ENCODE results near the gene RIMKLA. TPM values are rescaled to one million over a fixed set of nuclear protein-coding genes. Genes with fewer than 3 reads are reported as not detected.

The RIMKLA gene
- total and polyA plus RNA-seq, 2 of the 13 experiments (the other 11 are each of a cell fraction or from before 2014, with no cell fraction given), result 2.5 to 3.8 TPM

- peak; percentile 58 for TF ChIP-seq ARID5B (CRISPR knock-in tag; IDR thresholded peaks at IDR 0.05)
- TF ChIP-seq SOX6 (IDR thresholded peaks at IDR 0.05), result no peak
- TF ChIP-seq SOX6 (CRISPR knock-in tag; IDR thresholded peaks at IDR 0.05), result peak; percentile 32; the same call in 1 of the 2 replicates
- 0 out of 2 replicates have a peak, but pooled peaks have one; percentile 18 for TF ChIP-seq RARA (CRISPR knock-in tag; IDR thresholded peaks at IDR 0.05)
- 0 out of 2 replicates have a peak, but pooled peaks have one; percentile 25 for TF ChIP-seq SAP130 (CRISPR knock-in tag; IDR thresholded peaks at IDR 0.05; ENCODE audit: low read depth)
- no peak for TF ChIP-seq REPIN1 (CRISPR knock-in tag; IDR thresholded peaks at IDR 0.05; ENCODE audit: borderline replicate concordance, low read depth)
- TF ChIP-seq HNF4A (CRISPR knock-in tag; IDR thresholded peaks at IDR 0.05), result peak; percentile 63
- TF ChIP-seq EP300 (IDR thresholded peaks at IDR 0.05; ENCODE audit: low read depth in 2 of 2, low read length in 2 of 2), result peak in 1 of 2 experiments; percentile 37; a peak in 1 of 4 replicates
- TF ChIP-seq EP300 (CRISPR knock-in tag; IDR thresholded peaks at IDR 0.05; ENCODE audit: borderline replicate concordance), result peak; percentile 29; the same call in 1 of the 2 replicates
- peak; percentile 92 for TF ChIP-seq ZNF264 (CRISPR knock-in tag; IDR thresholded peaks at IDR 0.05)
- TF ChIP-seq ETV5 (CRISPR knock-in tag; IDR thresholded peaks at IDR 0.05; ENCODE audit: borderline replicate concordance), result peak; percentile 35; the same call in 1 of the 2 replicates
- TF ChIP-seq ZFX (CRISPR knock-in tag; IDR thresholded peaks at IDR 0.05; ENCODE audit: low read depth), result 0 out of 2 replicates have a peak, but pooled peaks have one; percentile 27
- TF ChIP-seq KDM6A (CRISPR knock-in tag; IDR thresholded peaks at IDR 0.05; ENCODE audit: low read depth), result peak; percentile 61; the same call in 1 of the 2 replicates
- no peak for TF ChIP-seq LCORL (IDR thresholded peaks at IDR 0.05)
- TF ChIP-seq LCORL (CRISPR knock-in tag; IDR thresholded peaks at IDR 0.05), result peak; percentile 38; the same call in 1 of the 2 replicates
- TF ChIP-seq SMAD3 (CRISPR knock-in tag; IDR thresholded peaks at IDR 0.05), result no peak
- 0 out of 2 replicates have a peak, but pooled peaks have one; percentile 27 for TF ChIP-seq MLX (CRISPR knock-in tag; IDR thresholded peaks at IDR 0.05)
- peak; percentile 89 for TF ChIP-seq ZNF263 (CRISPR knock-in tag; IDR thresholded peaks at IDR 0.05)
- TF ChIP-seq FOXA3 (CRISPR knock-in tag; IDR thresholded peaks at IDR 0.05), result 0 out of 2 replicates have a peak, but pooled peaks have one; percentile 26
- 0 out of 2 replicates have a peak, but pooled peaks have one; percentile 16 for TF ChIP-seq SOX5 (CRISPR knock-in tag; IDR thresholded peaks at IDR 0.05; ENCODE audit: borderline replicate concordance)
- 0 out of 2 replicates have a peak, but pooled peaks have one; percentile 55 for TF ChIP-seq ZNF710 (CRISPR knock-in tag; IDR thresholded peaks at IDR 0.05; ENCODE audit: borderline replicate concordance)
- no peak for TF ChIP-seq FOXA1 (IDR thresholded peaks at IDR 0.05)
- peak; percentile 70 for TF ChIP-seq FOXA1 (CRISPR knock-in tag; IDR thresholded peaks at IDR 0.05)
- no peak for TF ChIP-seq GRHL1 (CRISPR knock-in tag; conservative IDR thresholded peaks at IDR 0.05)
- TF ChIP-seq BCL6 (CRISPR knock-in tag; IDR thresholded peaks at IDR 0.05), result 0 out of 2 replicates have a peak, but pooled peaks have one; percentile 11
Observed at GRCh38 chr1:42431514-42431913, 50.9 kb downstream of the RIMKLA start (continued).

Measured in HepG2 (cell line).